Measurements from ENCODE around the gene NR1I3.

The NR1I3 gene

GRCh38 chr1:161201836-161202712 lies 35.9 kb downstream of the NR1I3 start, which contains the start of gene NDUFS2:
NDUFS2 (plus strand) TSS chr1:161202367; CDS start chr1:161202386, 19 bp downstream.
- CTCF ChIA-PET: interaction anchor here (0.9 to 13.8 kb wide), 17 partner anchors 9 to 180 kb away, joined by 3 to 117 read pairs (median 6); partner anchors contain the start of genes APOA2, PPOX and TOMM40L
- peak; percentile 10 for TF ChIP-seq CTCF (IDR thresholded peaks at IDR 0.05; ENCODE audit: control extremely low read depth, extremely low read depth, low read depth, missing control alignments)
- POLR2A ChIA-PET: interaction anchor here (0.9 to 1.0 kb wide), 2 partner anchors 23 to 36 kb away, joined by 4 read pairs; partner anchors contain the start of genes PPOX and TOMM40L
- DNase-seq (ENCODE audit: extremely low spot score): peak; percentile 94

GRCh38 chr1:161200992-161201835 lies 36.8 kb downstream of the NR1I3 start:
- ChIA-PET POLR2A (no interaction called here), CTCF (interaction anchor here (0.9 to 13.8 kb wide), 13 partner anchors 9 to 181 kb away, joined by 3 to 117 read pairs (median 9); partner anchors contain the start of genes PPOX and TOMM40L)
- no peak for TF ChIP-seq CTCF (IDR thresholded peaks at IDR 0.05; ENCODE audit: control extremely low read depth, extremely low read depth, low read depth, missing control alignments)
- DNase-seq (ENCODE audit: extremely low spot score): no peak

GRCh38 chr1:161200421-161200991 lies 37.5 kb downstream of the NR1I3 start:
- CTCF ChIA-PET: interaction anchor here (1.0 to 13.8 kb wide), 4 partner anchors 8 to 182 kb away, joined by 3 to 117 read pairs (median 25); no protein-coding TSS in a partner anchor
- TF ChIP-seq CTCF (IDR thresholded peaks at IDR 0.05; ENCODE audit: control extremely low read depth, extremely low read depth, low read depth, missing control alignments): no peak
- POLR2A ChIA-PET: no interaction called here
- DNase-seq (ENCODE audit: extremely low spot score): no peak

- CTCF ChIA-PET: interaction anchor here (0.9 to 3.9 kb wide), 3 partner anchors 8 to 182 kb away, joined by 3 to 15 read pairs (median 4); no protein-coding TSS in a partner anchor
- TF ChIP-seq CTCF (IDR thresholded peaks at IDR 0.05; ENCODE audit: control extremely low read depth, extremely low read depth, low read depth, missing control alignments): no peak
- POLR2A ChIA-PET: no interaction called here
- DNase-seq (ENCODE audit: extremely low spot score): no peak
These were observed 38.4 kb downstream of the NR1I3 start for GRCh38 chr1:161199506-161200139.

GRCh38 chr1:161198897-161199431 lies 39.0 kb downstream of the NR1I3 start, which contains the start of gene ADAMTS4:
ADAMTS4 (minus strand) TSS chr1:161199054; CDS start chr1:161198627, 427 bp downstream.
- POLR2A ChIA-PET: no interaction called here
- DNase-seq (ENCODE audit: extremely low spot score): no peak
- no peak for TF ChIP-seq CTCF (IDR thresholded peaks at IDR 0.05; ENCODE audit: control extremely low read depth, extremely low read depth, low read depth, missing control alignments)
- CTCF ChIA-PET: interaction anchor here (0.7 to 3.9 kb wide), 5 partner anchors 8 to 183 kb away, joined by 3 to 15 read pairs (median 4); no protein-coding TSS in a partner anchor
